Esophagus squamous epithelium (tissue), 5 donors: ENCODE measurements around the gene C19orf18. TPM values are rescaled to one million over a fixed set of nuclear protein-coding genes. Genes with fewer than 3 reads are reported as not detected.
"Not testable (repeated sequence)": the region's sequence is repeated elsewhere in the genome, so short reads cannot be mapped to it uniquely, and the experiment has no call there.

Experiments used
- DNase-seq: peaks from one replicate; lab custom pipeline; 2025; lab: John Stamatoyannopoulos, UW
- H3K27ac ChIP-seq, 4 donors: fragments of 200-600 bp; sonication (generic); one replicate each; pipeline ENCODE4 v1.5.1; 2016 to 2019; ENCODE audit warnings: mild to moderate bottlenecking in 1 of 4
- H3K27me3 ChIP-seq, 4 donors: fragments of 200-600 bp; sonication (generic); 1 replicate in 3 of 4; 2 replicates in 1 of 4; pipeline versions ENCODE4 v1.5.1 to v1.6.0; 2017 to 2021; ENCODE audit warnings: antibody characterized with exemption in 1 of 4
- H3K36me3 ChIP-seq, 3 donors: fragments of 200-600 bp; sonication (generic); one replicate each; pipeline ENCODE4 v1.5.1; 2016 to 2019
- H3K4me1 ChIP-seq, 3 donors: fragments of 200-600 bp; sonication (generic); one replicate each; pipeline ENCODE4 v1.5.1; 2017 to 2019
- H3K4me3 ChIP-seq, 4 donors: fragments of 200-600 bp; sonication (generic); 1 replicate in 3 of 4; 2 replicates in 1 of 4; pipeline ENCODE4 v1.5.1; 2016 to 2019; ENCODE audit warnings: mild to moderate bottlenecking in 2 of 4, moderate library complexity in 1 of 4
- H3K9me3 ChIP-seq, 3 donors: fragments of 200-600 bp; sonication (generic); one replicate each; pipeline ENCODE4 v1.5.1; 2016 to 2019
- CTCF ChIP-seq, 6 experiments: fragments of 450-650 bp in 4 of 6; fragments of 200-600 bp in 2 of 6; sonication (generic) in 2 of 6; IDR thresholded peaks; one replicate each; pipeline ENCODE4 v1.5.1; 2016 to 2019; ENCODE audit warnings: antibody characterized with exemption in 6 of 6, mild to moderate bottlenecking in 4 of 6, moderate library complexity in 4 of 6
- POLR2A ChIP-seq, 4 donors: fragments of 450-650 bp; IDR thresholded peaks; one replicate each; pipeline ENCODE4 v1.6.1; 2017; ENCODE audit warnings: antibody characterized with exemption in 4 of 4, mild to moderate bottlenecking in 4 of 4, moderate library complexity in 3 of 4
- WGBS, 2 donors: methylation state at CpG; one replicate each; pipeline ENCODE4 v1.1.5; 2018; 5-methylcytosine and 5-hydroxymethylcytosine counted together
- intact Hi-C: fragments of 100-400 bp; cut with DNase I; formaldehyde crosslinking; loops from one replicate; pipeline ENCODE4 v1.15.0; 2022
- total RNA-seq, 4 donors: library from RNA; depleted of rRNA; stranded (reverse); fragments of >200 nt; gene quantifications; one replicate each; pipeline ENCODE4 v1.1.0, GENCODE V29; 2016
- donor health status: DM: yes; HTN: yes; CAD: no.

The C19orf18 gene
- total RNA-seq, 4 donors from 2014 or later = 0.44 to 0.57 TPM; not detected in 2

GRCh38 chr19:57916168-57916995 is 58.0 kb downstream of the C19orf18 start, which contains the start of gene ZNF417:
Gene ZNF417 (minus strand): TSS chr19:57916592. CDS start chr19:57916411, 181 bp downstream.
- Histone ChIP-seq H3K4me3 (peak within 1 kb of the TSS; percentile 81 to 96 (median 90)), H3K4me1 (peaks cover 7 to 24% (median 8%) of the 10 kb centered on the region in 3 donors), H3K36me3 (peaks cover 0 to 56% (median 0%) of the 10 kb centered on the region in 3 donors), H3K27ac (peak within 1 kb of the TSS; percentile 76 to 91 (median 84)), H3K9me3 (peaks cover 0 to 40% (median 7%) of the 10 kb centered on the region in 3 donors)
- not testable (repeated sequence) for H3K27me3 ChIP-seq
- WGBS, 2 donors = 0% methylated on average over 10 of the region's 51 CpGs; no CpG with 5 or more reads in 1 of the 2 donors
- peak; percentile 51 for DNase-seq
- intact Hi-C loops = loop anchor here (10.0 kb wide), 1 partner anchor 172 kb away; the partner anchor contains the start of gene ZNF776
- TF ChIP-seq CTCF (IDR thresholded peaks at IDR 0.05) (peak in 2 of 6 experiments; percentile 18 to 25), POLR2A (IDR thresholded peaks at IDR 0.05) (peak in 3 of 4 donors; percentile 10 to 39 (median 16))

DNA sequence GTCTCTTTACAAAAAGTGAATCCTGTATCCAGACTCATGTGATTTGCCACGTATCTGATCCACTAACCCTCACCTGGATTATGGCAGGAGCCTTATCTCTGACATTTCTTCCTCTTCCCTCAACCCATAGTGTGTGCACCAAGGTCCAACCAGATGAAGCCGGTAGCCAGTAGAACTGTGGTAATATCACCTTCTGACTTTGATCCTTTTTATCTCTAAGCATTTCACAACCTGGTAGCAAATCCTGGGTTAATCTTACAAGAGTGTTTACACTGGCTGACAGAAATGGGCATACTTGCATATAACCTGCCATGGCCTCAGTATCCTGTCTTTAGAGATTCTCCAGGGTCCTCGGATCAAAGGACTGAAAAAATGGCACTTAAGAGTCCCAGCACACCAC is 59.8 kb downstream of the C19orf18 start:
- intact Hi-C loops = loop anchor here (10.0 kb wide), 1 partner anchor 170 kb away; the partner anchor contains the start of gene ZNF776
- H3K27me3 ChIP-seq = no peaks in the 10 kb centered on the region
- WGBS, 2 donors = 76 to 95% methylated on average over 3 of the region's 3 CpGs
- TF ChIP-seq POLR2A (IDR thresholded peaks at IDR 0.05) (no peak), CTCF (IDR thresholded peaks at IDR 0.05) (no peak)
- H3K9me3 ChIP-seq = peaks cover 0 to 41% (median 17%) of the 10 kb centered on the region in 3 donors
- DNase-seq = no peak
- H3K27ac ChIP-seq = no peak overlapping the region
- peaks cover 7 to 24% (median 8%) of the 10 kb centered on the region in 3 donors for H3K4me1 ChIP-seq
- H3K36me3 ChIP-seq = peaks cover 8 to 53% (median 10%) of the 10 kb centered on the region in 3 donors
- no peak overlapping the region for H3K4me3 ChIP-seq

Other genes starting within 250 kb of the C19orf18 start
- 1 to 10 TPM; 1.3 to 4.2 (median 1.5) TPM for gene ZNF671, start 246.9 kb downstream of the C19orf18 start, total RNA-seq
- gene ZNF776, start 227.7 kb downstream of the C19orf18 start, total RNA-seq = 10 to 100 TPM in 1 of 4 donors, 1 to 10 TPM in 3; 7.9 to 11.6 (median 8.7) TPM
- gene ZNF586, start 204.9 kb downstream of the C19orf18 start, total RNA-seq = 10 to 100 TPM in 3 of 4 donors, 1 to 10 TPM in 1; 8.1 to 30.5 (median 22.0) TPM
- gene ZNF552, start 159.6 kb downstream of the C19orf18 start, total RNA-seq = 10 to 100 TPM in 2 of 4 donors, 1 to 10 TPM in 2; 5.2 to 15.3 (median 12.3) TPM
- 10 to 100 TPM in 2 of 4 donors, 1 to 10 TPM in 2; 5.3 to 25.0 (median 13.3) TPM for gene ZNF587B, start 144.2 kb downstream of the C19orf18 start, total RNA-seq
- gene ZNF587, start 124.7 kb downstream of the C19orf18 start, total RNA-seq = 10 to 100 TPM; 13.2 to 27.5 (median 16.3) TPM
- gene ZNF814, start 85.5 kb downstream of the C19orf18 start, total RNA-seq = 10 to 100 TPM in 1 of 4 donors, 1 to 10 TPM in 3; 3.0 to 12.6 (median 5.0) TPM
- 10 to 100 TPM in 1 of 4 donors, 1 to 10 TPM in 3; 4.3 to 11.1 (median 6.1) TPM for gene ZNF417, start 57.9 kb downstream of the C19orf18 start, total RNA-seq
- 1 to 10 TPM; 1.4 to 9.5 (median 3.5) TPM for gene ZNF418, start 39.1 kb downstream of the C19orf18 start, total RNA-seq
- 1 to 10 TPM; 1.7 to 6.3 (median 2.4) TPM for gene ZNF256, start 26.8 kb downstream of the C19orf18 start, total RNA-seq
- 10 to 100 TPM in 1 of 4 donors, 1 to 10 TPM in 3; 7.2 to 13.0 (median 8.1) TPM for gene ZNF606, start 28.3 kb upstream of the C19orf18 start, total RNA-seq
- gene ZSCAN1, start 59.5 kb upstream of the C19orf18 start, total RNA-seq = under 1 TPM in 1 of 4 donors, not detected in 3; 0.48 TPM
- gene ZNF135, start 84.7 kb upstream of the C19orf18 start, total RNA-seq = 1 to 10 TPM in 3 of 4 donors, under 1 TPM in 1; 0.83 to 3.8 (median 1.3) TPM
- 10 to 100 TPM in 3 of 4 donors, 1 to 10 TPM in 1; 9.0 to 49.6 (median 21.1) TPM for gene ZSCAN18, start 123.7 kb upstream of the C19orf18 start, total RNA-seq
- 1 to 10 TPM; 3.0 to 6.7 (median 3.9) TPM for gene ZNF329, start 176.3 kb upstream of the C19orf18 start, total RNA-seq
- 10 to 100 TPM; 20.4 to 28.6 (median 24.9) TPM for gene ZNF274, start 208.5 kb upstream of the C19orf18 start, total RNA-seq